ENCODE data around the gene SLC4A9.

SLC4A9 gene

DNA sequence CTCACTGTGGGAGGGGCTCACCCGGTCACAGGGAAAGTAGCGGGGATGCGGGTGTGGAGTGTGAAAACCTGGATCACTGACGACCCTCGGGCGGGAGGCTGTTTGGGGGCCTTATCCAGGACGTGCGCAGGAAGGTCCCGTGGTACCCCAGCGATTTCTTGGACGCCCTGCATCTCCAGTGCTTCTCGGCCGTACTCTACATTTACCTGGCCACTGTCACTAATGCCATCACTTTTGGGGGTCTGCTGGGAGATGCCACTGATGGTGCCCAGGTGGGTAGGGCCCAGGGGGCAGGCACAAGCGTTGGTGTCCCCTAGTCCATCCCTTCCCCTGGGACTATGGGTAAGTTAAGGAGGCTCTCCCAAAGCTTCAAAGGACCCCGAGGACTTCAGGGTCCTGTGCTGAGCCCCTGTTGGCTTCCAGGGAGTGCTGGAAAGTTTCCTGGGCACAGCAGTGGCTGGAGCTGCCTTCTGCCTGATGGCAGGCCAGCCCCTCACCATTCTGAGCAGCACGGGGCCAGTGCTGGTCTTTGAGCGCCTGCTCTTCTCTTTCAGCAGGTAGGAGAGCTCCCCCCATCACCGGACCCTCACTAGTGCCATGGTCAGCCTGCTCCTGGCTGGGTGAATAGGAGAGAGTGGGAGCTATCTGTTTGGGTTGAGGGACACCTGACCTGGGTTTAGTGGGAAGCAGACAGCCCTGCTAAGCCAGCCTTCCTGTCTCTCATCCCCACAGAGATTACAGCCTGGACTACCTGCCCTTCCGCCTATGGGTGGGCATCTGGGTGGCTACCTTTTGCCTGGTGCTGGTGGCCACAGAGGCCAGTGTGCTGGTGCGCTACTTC, 3.9 kb downstream of the SLC4A9 start:
- DNase-seq: no peak

DNA sequence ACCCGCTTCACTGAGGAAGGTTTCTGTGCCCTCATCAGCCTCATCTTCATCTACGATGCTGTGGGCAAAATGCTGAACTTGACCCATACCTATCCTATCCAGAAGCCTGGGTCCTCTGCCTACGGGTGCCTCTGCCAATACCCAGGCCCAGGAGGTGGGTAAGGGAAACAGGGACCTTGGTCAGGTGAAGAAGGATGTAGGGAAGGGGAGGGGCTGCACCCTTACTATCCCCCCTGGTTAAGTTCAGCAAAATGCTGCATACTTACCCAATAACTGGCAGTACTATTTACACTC, 4.4 kb downstream of the SLC4A9 start:
- no peak for DNase-seq

GRCh38 chr5:140365282-140365681, 5.3 kb downstream of the SLC4A9 start:
- DNase-seq: no peak

GRCh38 chr5:140365941-140366340, 5.9 kb downstream of the SLC4A9 start:
- DNase-seq: no peak

GRCh38 chr5:140366589-140367255, 6.7 kb downstream of the SLC4A9 start:
- DNase-seq: no peak

DNA sequence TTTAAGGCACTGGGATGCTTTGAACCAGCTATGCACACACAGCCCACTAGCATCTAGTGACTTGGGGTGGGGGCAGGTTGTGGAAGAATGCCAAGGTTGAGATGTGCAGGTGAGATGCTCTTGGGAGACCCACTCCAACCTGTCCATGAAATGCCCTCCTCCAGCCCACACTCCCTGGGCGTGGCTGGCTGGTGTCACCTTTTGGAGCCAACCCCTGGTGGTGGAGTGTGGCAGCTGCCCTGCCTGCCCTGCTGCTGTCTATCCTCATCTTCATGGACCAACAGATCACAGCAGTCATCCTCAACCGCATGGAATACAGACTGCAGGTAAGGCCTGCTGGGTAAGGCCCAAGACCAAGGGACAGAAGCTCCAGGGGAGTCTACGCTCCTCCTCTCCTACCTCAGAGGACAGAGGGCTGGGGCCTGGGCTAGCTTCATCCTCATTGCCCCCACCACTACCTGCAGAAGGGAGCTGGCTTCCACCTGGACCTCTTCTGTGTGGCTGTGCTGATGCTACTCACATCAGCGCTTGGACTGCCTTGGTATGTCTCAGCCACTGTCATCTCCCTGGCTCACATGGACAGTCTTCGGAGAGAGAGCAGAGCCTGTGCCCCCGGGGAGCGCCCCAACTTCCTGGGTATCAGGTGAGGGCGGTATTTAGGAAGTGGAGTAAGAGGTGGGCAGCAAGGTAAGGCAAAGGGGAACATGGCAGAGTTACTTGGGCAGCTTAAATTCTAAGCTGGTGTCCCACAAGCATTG, 7.4 kb downstream of the SLC4A9 start:
- DNase-seq: no peak

- DNase-seq: no peak
These were observed 11.6 kb downstream of the SLC4A9 start for GRCh38 chr5:140371356-140372151.

- peak; percentile 85 for DNase-seq
These were observed 13.0 kb downstream of the SLC4A9 start for GRCh38 chr5:140372971-140373487.

GRCh38 chr5:140381351-140381750, 21.4 kb downstream of the SLC4A9 start:
- no peak for DNase-seq

- DNase-seq: no peak
These were observed 22.0 kb downstream of the SLC4A9 start for GRCh38 chr5:140381972-140382371.

DNA sequence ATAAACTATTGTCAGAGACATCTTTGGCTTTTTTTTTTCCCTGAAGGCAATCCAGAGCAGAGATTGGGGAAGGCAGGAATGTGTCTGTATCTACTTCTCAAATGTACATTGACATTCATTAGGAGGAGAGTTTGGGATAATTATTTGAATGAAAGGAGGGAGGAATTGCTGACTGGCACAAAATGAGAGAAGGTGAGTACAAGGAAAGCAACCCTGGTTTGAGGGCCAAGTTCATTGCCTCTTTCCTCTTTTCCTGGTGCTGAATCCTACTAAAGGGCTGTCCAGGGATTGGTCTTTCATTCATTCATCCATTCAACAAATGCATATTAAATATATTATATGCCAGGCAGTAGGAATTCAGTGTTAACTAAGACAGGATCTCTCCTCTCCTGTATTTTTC, 22.9 kb downstream of the SLC4A9 start:
- no peak for DNase-seq

GRCh38 chr5:140383300-140383699, 23.3 kb downstream of the SLC4A9 start:
- DNase-seq: no peak

DNA sequence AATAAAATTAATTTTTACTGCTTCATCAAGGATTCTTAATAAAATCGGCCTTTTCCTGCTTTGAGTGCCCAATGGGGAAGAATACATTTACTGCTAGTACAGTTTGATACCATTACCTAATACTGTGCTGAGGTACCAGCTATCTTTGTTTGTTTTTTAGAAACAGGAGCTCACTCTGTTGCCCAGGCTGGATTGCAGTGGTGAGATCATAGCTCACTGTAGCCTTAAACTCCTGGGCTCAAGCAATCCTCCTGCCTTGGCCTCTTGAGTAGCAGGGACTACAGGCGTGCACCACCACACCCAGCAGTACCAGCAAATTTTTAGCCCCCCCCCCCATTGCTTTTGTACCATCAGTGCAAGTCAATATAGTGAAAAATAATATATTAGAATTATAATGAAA, 28.1 kb downstream of the SLC4A9 start:
- DNase-seq: no peak

GRCh38 chr5:140391312-140391711, 31.3 kb downstream of the SLC4A9 start:
- no peak for DNase-seq

GRCh38 chr5:140391732-140392131, 31.7 kb downstream of the SLC4A9 start:
- no peak for DNase-seq

GRCh38 chr5:140393738-140394137, 33.7 kb downstream of the SLC4A9 start:
- DNase-seq: no peak

GRCh38 chr5:140398379-140398811, 38.4 kb downstream of the SLC4A9 start:
- no peak for DNase-seq

- DNase-seq: no peak
These were observed 40.2 kb downstream of the SLC4A9 start for GRCh38 chr5:140399979-140400729.

- DNase-seq: peak; percentile 98
These were observed 40.9 kb downstream of the SLC4A9 start for GRCh38 chr5:140400730-140401361.

DNA sequence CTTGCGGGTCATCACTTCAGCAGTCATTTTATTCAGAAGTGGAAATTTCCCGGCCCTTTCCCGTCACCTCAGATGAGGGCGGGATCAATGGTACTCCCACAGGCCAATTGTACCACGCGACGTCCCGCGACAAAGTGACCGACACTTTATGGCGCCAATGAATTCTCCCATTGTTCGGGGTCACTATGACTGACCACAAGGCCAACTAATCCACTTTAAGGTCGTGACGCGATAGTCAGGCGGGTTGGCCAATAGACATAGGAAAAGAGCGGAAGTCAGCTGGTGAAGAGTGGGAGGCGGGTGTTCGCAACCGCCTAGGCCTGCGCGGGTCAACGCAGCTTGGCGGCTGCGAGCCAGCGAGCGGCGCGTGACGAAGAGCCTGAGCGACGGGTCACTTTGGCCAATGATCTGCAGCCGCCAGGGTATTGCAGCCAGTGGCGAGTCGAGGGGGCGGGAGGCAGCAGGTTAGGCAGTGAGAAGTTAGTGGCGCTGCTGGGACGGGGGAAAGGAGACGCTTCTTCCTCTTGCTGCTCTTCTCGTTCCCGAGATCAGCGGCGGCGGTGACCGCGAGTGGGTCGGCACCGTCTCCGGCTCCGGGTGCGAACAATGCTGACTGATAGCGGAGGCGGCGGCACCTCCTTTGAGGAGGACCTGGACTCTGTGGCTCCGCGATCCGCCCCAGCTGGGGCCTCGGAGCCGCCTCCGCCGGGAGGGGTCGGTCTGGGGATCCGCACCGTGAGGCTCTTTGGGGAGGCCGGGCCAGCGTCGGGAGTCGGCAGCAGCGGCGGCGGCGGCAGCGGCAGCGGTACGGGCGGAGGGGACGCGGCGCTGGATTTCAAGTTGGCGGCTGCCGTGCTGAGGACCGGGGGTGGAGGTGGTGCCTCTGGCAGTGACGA, 41.6 kb downstream of the SLC4A9 start, which contains the start of gene ANKHD1:
ANKHD1 (plus strand) TSS at position 472 of the 896 bp plus-strand sequence; CDS start at position 607, 135 bp downstream.
- peak; percentile 100 for DNase-seq
